ENCODE measurements around the gene NUP214. TPM values are rescaled to one million over a fixed set of nuclear protein-coding genes. Genes with fewer than 3 reads are reported as not detected.

The NUP214 gene
- total RNA-seq, 1 experiment from 2014 or later: 34.9 TPM

- ATAC-seq (0 out of 2 replicates have a peak, but pooled peaks have one; percentile 16), DNase-seq (ENCODE audit: low read depth, low spot score) (no peak)
- Histone ChIP-seq H3K9me3 (ENCODE audit: control insufficient read depth, insufficient read depth, low read depth, low read length) (no peaks in the 10 kb centered on the region), H3K27me3 (ENCODE audit: control insufficient read depth, insufficient read depth, low read length) (no peaks in the 10 kb centered on the region), H3K4me3 (ENCODE audit: low read depth in 2 of 2, low read length in 2 of 2) (no peak overlapping the region), H3K27ac (ENCODE audit: low read length) (no peak overlapping the region), H3K4me1 (ENCODE audit: control insufficient read depth, insufficient read depth, low read length) (no peaks in the 10 kb centered on the region; the same call in 1 of the 2 replicates), H3K36me3 (ENCODE audit: control insufficient read depth, insufficient read depth, low read length) (no peaks in the 10 kb centered on the region)
- no TSS peak for BruUV-seq (replicated peaks)
- ChIA-PET CTCF (no interaction called here), POLR2A (interaction anchor here (0.6 kb wide), 1 partner anchor 42 kb away, joined by 6 read pairs; no protein-coding TSS in a partner anchor)
- TF ChIP-seq REST (IDR thresholded peaks at IDR 0.05; ENCODE audit: insufficient read depth in 1 of 2, low read depth in 2 of 2, low read length in 1 of 2) (no peak), TCF7L2 (IDR thresholded peaks at IDR 0.05; ENCODE audit: low read depth, low read length) (no peak), CTCF (IDR thresholded peaks at IDR 0.05) (no peak), POLR2AphosphoS5 (IDR thresholded peaks at IDR 0.05; ENCODE audit: low read depth, low read length) (no peak), SIN3A (IDR thresholded peaks at IDR 0.05; ENCODE audit: borderline replicate concordance, insufficient read depth, low read depth, low read length) (no peak)
- in situ Hi-C loops (cut with HindIII; ENCODE audit: low pct_unique_long_range_greater_than_20kb, low sequenced_read_pairs) (no loop called here), intact Hi-C loops (cut with micrococcal nuclease; ENCODE audit: unreplicated experiment) (no loop called here)
Observed at GRCh38 chr9:131236161-131236560, 110.8 kb downstream of the NUP214 start.

GRCh38 chr9:131236761-131237160 is 111.4 kb downstream of the NUP214 start:
- Histone ChIP-seq H3K9me3 (ENCODE audit: control insufficient read depth, insufficient read depth, low read depth, low read length) (no peaks in the 10 kb centered on the region), H3K27me3 (ENCODE audit: control insufficient read depth, insufficient read depth, low read length) (no peaks in the 10 kb centered on the region), H3K4me1 (ENCODE audit: control insufficient read depth, insufficient read depth, low read length) (no peaks in the 10 kb centered on the region; the same call in 1 of the 2 replicates), H3K36me3 (ENCODE audit: control insufficient read depth, insufficient read depth, low read length) (no peaks in the 10 kb centered on the region), H3K4me3 (ENCODE audit: low read depth in 2 of 2, low read length in 2 of 2) (no peak overlapping the region), H3K27ac (ENCODE audit: low read length) (no peak overlapping the region)
- POLR2A ChIA-PET: interaction anchor here (0.6 kb wide), 1 partner anchor 43 kb away, joined by 6 read pairs; no protein-coding TSS in a partner anchor
- ATAC-seq (no peak), DNase-seq (ENCODE audit: low read depth, low spot score) (no peak)
- no TSS peak for BruUV-seq (replicated peaks)
- CTCF ChIA-PET: no interaction called here
- intact Hi-C loops (cut with micrococcal nuclease; ENCODE audit: unreplicated experiment): no loop called here
- TF ChIP-seq POLR2AphosphoS5 (IDR thresholded peaks at IDR 0.05; ENCODE audit: low read depth, low read length) (no peak), TCF7L2 (IDR thresholded peaks at IDR 0.05; ENCODE audit: low read depth, low read length) (no peak), REST (IDR thresholded peaks at IDR 0.05; ENCODE audit: insufficient read depth in 1 of 2, low read depth in 2 of 2, low read length in 1 of 2) (no peak), CTCF (IDR thresholded peaks at IDR 0.05) (no peak), SIN3A (IDR thresholded peaks at IDR 0.05; ENCODE audit: borderline replicate concordance, insufficient read depth, low read depth, low read length) (no peak)
- in situ Hi-C loops (cut with HindIII; ENCODE audit: low pct_unique_long_range_greater_than_20kb, low sequenced_read_pairs): no loop called here

Measured in Panc1 (cell line).